ENCODE results near the gene CACNA1C.
A peak's percentile ranks its signal among the peaks of the same experiment; 100 is the strongest.

Gene CACNA1C

GRCh38 chr12:2634471-2634870, 581.7 kb downstream of the CACNA1C start:
- no peak overlapping the region for H3K27ac ChIP-seq
- no peak for TF ChIP-seq CTCF (conservative IDR thresholded peaks at IDR 0.05)

GRCh38 chr12:2636741-2637340, 584.1 kb downstream of the CACNA1C start:
- peak overlapping the region; percentile 18; the same call in 1 of the 2 replicates for H3K27ac ChIP-seq
- TF ChIP-seq CTCF (conservative IDR thresholded peaks at IDR 0.05), result no peak

GRCh38 chr12:2637371-2637770, 584.6 kb downstream of the CACNA1C start:
- TF ChIP-seq CTCF (conservative IDR thresholded peaks at IDR 0.05), result no peak
- H3K27ac ChIP-seq, result no peak overlapping the region

- no peak overlapping the region for H3K27ac ChIP-seq
- TF ChIP-seq CTCF (conservative IDR thresholded peaks at IDR 0.05), result no peak
Measured at GRCh38 chr12:2638273-2639019, 585.7 kb downstream of the CACNA1C start.

GRCh38 chr12:2639020-2639298, 586.2 kb downstream of the CACNA1C start:
- H3K27ac ChIP-seq, result no peak overlapping the region
- no peak for TF ChIP-seq CTCF (conservative IDR thresholded peaks at IDR 0.05)

- no peak overlapping the region for H3K27ac ChIP-seq
- TF ChIP-seq CTCF (conservative IDR thresholded peaks at IDR 0.05), result no peak
Measured at GRCh38 chr12:2640281-2640680, 587.5 kb downstream of the CACNA1C start.

GRCh38 chr12:2640709-2641108, 587.9 kb downstream of the CACNA1C start:
- no peak for TF ChIP-seq CTCF (conservative IDR thresholded peaks at IDR 0.05)
- H3K27ac ChIP-seq, result no peak overlapping the region
